HUDEP-2 (cell line): ENCODE results near the gene FXYD2.
A peak's percentile ranks its signal among the peaks of the same experiment; 100 is the strongest.

ENCODE experiments used
- DNase-seq, 76 experiments: peaks; one replicate each; lab custom pipeline; 2025; ENCODE audit not compliant: unreplicated experiment in 76 of 76; lab: John Stamatoyannopoulos, UW

Gene FXYD2

DNA sequence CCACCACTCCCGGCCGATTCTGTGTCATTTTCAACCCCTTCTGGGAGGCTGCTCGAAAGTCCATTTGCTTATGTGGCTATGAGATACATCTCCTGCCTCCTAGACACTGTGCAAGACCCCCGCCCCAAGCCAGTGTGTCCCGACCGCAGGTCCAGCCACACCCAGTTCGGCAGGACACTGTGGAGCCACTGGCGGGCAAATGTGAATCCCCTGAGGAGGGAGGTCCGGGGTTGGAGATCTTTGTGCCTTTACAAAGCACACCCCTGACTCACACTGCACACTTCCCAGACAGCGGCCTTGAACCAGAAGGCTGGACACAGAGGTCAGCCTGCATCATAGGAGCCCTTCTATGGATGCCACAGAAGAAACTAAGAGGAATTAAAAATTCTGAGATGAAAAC, 34.5 kb upstream of the FXYD2 start:
- no peak for DNase-seq

DNA sequence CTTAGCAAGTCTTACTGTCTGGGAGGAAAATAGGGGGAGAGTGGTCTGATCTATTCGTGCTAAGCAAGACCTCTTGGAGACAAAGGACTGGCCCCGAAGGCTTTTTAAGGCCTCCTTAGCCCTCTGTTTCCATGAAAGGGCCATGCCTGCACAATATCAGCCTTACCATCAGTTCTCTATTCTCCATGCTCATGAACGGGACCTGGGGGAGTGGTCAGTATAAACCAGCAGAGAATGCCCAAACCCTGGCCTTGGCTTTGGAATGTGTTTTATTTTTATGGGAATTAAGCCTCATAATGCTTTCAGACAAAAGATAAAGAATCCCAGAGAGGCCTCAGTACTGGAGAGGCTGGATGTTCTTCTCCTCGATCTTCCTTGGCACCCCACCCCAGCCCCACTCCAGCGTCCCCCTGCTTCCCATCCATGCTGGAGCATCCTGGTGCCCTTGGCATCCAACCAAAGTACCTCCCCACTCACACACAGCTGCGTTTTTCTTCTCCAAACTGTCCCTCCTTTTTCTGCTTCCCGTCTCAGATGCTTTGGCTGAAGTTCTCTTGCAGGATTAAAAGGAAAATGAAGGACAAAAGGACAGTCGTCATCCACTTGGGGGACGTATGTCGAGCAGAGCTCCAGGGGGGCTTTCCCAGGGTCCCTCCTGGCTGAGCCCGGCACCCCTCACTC, 33.3 kb upstream of the FXYD2 start:
- no peak for DNase-seq

DNA sequence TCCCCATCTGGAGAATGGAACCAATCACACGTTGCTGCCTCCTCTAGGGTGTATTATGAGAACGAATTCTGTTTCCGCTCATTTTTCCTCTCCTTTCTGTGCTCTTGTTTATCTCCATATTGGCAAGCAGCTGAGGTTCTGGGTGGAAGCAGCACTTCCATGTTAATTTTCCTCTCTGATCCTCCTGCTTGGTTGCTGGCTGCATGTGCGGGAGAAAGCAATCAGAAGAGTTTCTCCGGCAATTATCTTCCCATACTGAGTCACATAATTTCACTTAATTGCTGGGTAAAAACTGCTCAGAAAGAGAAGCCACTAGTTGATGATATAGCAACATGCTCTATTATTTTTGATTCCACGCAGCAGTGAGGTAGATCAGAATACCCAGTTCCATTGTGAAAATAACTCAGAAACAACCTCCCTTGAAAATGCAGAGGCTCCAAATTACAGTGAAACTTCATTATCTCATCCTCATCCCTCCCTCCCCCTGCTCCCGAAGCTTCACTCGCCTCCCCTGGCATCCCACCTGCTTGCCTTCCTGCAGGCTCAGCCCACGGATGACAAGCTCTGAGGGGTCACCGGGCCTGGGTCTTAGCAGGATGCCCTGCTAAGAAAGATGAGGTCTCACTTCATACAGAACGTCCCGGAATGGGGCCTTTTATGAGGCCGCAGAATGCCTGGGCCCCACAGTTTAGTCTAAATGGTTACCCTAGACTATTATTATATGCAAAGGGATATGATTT, 31.5 kb upstream of the FXYD2 start:
- DNase-seq: no peak

DNA sequence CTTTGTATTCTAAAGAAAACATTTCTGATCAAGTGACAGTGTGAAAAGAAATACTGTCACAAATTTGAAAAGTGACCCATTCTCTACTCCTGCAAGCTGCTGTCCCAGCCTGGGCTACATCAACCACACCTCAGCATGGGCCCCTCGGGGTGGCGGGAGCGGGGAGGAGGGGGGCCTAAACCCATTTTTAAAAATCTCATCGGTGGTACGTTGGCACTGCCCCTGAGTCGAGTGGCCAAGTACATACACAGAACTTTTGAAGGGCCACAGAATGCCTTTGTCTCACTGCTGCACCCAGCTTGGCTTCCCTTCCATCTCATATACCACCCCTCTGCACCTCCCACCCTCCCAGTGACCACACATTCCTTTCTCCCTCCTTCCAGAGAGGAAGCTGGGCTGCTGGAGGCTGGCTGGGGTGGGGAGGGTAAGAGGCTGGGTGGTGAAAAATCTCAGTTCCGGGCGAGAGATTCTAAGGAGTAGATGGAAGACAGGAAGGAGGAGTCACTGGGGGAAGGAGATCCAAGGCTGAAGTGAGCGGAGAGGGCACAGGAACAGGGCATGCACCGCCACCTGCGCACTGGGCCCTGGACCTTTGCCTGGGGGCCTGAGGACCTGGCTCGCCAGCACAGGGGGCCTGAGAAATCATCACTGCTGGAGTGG, 30.8 kb upstream of the FXYD2 start:
- no peak for DNase-seq

DNA sequence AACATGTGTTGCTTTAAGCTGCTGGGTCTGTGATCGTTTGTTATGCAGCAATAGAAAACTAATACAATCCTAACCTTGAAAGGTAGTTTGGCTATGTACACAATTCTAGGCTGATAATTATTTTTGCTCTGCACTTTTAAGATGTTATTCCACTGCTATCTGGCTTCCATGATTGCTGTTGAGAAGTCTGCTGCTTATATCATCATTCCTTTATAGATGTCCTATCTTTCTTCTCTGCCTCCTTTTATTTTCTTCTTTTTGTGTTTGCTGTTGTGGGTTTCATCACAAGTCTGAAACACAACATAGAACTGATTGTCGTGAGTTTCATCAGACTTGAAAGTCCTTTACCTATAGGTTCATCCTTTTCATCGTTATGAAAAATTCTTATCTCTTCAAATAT, 27.8 kb upstream of the FXYD2 start:
- DNase-seq: no peak

GRCh38 chr11:117851852-117852251, 27.3 kb upstream of the FXYD2 start:
- DNase-seq: no peak

GRCh38 chr11:117851106-117851505, 26.6 kb upstream of the FXYD2 start:
- no peak for DNase-seq

DNA sequence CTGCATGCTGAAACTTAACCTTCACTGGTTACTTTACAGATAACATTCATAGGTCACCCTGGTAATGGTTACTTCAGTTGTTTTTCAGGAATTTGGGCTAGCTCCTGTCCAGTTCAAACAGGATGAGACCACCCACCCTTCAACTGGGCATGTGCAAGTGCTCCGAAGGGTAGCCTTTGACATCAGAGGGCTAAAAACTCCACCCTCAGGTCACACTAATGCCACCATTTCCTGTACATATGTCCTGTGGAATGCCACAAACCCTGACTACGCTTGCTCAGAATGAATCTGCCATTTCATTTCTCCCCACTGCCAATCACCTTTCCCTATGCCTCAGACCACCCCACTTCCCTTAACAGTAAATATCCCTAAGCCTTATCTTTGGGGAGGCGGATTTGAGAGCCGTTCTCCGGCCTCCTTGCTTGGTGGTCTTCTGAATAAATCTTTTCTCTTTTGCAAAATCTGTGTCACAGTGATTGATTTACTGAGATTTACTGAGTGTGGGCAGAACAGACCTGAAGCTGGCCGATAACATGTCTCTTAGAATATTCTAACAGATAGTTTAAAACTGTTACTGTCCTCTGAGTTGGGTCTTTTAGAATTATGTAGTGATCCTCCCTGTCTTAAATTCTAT, 25.4 kb upstream of the FXYD2 start:
- no peak for DNase-seq

GRCh38 chr11:117843666-117844484, 19.3 kb upstream of the FXYD2 start:
- peak in 46 of 76 experiments; percentile 1 to 69 (median 30) for DNase-seq

DNA sequence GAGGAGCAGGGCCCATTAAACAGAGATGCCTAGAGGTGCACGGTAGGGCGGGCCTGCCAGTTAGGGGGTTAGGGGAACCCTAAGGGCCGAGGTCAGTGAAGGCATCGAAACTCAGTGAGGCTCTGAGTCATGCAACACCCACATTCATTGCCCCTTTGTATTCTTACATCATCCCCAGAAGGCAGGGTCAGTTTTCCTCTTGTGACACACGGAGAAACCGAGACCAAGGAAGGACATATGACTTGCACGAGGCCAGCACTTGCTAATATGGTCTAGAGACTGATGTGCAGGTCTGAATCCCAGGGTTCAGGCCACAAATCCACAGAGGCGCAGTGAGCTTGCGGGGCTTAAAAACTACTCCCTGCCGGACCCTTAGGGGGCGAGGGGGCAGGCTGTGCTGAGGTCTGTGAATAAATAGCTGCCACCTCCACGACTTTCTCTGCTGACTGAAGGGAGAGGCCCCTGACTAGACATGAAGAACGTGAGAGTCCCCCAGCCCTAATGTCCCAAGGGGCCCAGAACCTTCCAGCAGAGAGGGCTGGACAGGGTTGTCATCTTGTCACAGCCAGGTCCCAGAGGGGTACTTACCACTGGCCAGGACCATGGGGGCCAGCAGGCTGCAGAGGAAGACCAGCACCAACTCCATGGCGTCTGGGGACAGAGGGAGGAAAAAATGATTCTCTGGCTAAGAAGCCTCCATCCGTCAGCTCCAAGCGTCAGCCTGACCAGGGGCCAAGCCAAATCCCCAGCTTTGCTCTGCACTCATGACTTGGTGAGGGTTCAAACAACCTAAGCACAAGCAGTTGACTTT, 17.8 kb upstream of the FXYD2 start:
- DNase-seq: no peak

DNA sequence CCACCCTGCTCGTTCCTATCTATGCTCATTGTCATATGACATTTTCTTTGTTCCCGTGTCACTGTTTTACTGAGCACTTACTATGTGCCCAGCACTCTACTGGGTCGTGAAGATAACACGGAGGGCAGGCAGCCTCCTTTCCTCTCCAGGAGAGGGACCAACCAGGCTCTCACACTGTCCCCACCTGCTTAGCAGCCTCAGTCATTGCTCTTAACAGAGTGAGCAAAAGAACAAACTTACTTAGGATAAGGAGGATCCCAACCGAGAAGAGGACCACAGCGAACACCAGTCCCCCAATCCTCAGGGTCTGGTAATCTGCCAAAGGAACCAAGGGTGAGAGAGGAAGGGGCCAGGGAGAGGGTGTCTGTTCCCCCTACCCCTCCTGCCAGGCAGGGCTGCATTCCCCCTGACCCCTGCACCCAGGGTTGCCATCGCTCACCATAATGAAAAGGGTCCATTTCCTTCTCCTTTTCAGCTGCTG, 17.0 kb upstream of the FXYD2 start:
- DNase-seq: no peak

GRCh38 chr11:117840881-117841550, 16.5 kb upstream of the FXYD2 start:
- DNase-seq: no peak

GRCh38 chr11:117839936-117840813, 15.6 kb upstream of the FXYD2 start:
- no peak for DNase-seq

- DNase-seq: no peak
Measured at GRCh38 chr11:117839380-117839881, 14.9 kb upstream of the FXYD2 start.

DNA sequence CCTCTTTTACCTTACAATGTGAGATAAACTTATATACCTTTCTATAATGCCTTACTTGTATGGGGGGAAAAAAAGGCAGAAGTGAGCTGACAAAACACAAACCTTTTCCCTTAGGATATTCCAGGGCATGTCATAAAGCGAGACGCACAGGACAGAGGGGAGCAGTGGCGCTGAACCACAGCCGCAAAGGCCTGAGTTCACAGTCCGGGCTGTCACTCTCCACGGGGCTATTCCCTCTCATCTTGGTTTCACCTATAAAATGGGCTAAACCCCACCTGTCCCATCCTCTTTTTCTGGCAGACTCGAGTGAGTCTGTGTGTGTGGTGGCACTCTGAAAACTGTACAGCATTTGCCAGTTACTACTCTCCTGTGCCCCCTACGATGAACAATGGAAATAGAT, 14.4 kb upstream of the FXYD2 start:
- DNase-seq: no peak

GRCh38 chr11:117837791-117838190, 13.2 kb upstream of the FXYD2 start:
- no peak for DNase-seq

DNA sequence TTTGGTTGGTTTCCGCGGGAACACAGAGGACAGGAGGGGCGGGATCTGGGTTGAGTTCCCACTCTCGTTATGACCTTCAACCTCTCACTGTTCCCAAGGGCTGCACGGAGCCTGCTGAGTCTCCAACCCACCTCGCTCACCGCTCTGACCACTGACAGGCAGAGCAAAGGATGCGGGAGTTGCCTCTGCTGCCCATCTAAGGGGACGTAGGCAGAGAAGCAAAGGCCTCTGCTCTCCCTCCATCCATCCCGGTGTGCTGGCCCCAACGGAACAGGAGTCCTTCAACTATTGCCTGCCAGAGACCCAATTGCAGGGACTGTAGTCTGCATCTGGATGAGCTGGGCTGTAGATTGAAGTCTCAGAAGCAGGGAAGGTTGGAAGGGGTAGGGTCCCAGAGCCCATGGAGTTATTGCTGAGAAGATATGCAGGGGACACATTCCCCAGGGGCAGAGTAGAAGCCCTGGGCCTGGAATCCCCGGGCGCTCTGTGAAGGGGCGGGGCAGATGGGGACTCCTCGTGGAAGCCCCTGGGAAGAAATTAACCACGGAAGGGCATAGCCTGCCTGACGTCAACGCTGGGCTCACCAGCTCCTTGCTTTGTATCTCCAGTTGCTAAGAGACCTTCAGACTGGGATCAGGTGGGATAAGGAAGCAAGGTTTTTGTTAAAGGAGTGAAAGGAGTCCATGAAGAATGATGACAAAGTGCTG, 12.7 kb upstream of the FXYD2 start:
- no peak for DNase-seq
